ENCODE data around the gene AHNAK2.

GRCh38 chr14:105010891-105011291 lies 32.7 kb upstream of the AHNAK2 start:
- TF ChIP-seq EZH2 (IDR thresholded peaks at IDR 0.05; ENCODE audit: borderline replicate concordance, insufficient read depth, low read depth, low read length, poor library complexity, severe bottlenecking), result no peak
- TF ChIP-seq, protein P1, sequence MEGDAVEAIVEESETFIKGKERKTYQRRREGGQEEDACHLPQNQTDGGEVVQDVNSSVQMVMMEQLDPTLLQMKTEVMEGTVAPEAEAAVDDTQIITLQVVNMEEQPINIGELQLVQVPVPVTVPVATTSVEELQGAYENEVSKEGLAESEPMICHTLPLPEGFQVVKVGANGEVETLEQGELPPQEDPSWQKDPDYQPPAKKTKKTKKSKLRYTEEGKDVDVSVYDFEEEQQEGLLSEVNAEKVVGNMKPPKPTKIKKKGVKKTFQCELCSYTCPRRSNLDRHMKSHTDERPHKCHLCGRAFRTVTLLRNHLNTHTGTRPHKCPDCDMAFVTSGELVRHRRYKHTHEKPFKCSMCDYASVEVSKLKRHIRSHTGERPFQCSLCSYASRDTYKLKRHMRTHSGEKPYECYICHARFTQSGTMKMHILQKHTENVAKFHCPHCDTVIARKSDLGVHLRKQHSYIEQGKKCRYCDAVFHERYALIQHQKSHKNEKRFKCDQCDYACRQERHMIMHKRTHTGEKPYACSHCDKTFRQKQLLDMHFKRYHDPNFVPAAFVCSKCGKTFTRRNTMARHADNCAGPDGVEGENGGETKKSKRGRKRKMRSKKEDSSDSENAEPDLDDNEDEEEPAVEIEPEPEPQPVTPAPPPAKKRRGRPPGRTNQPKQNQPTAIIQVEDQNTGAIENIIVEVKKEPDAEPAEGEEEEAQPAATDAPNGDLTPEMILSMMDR (IDR thresholded peaks at IDR 0.05), result no peak
